ENCODE data around the gene C1orf198.

DNA sequence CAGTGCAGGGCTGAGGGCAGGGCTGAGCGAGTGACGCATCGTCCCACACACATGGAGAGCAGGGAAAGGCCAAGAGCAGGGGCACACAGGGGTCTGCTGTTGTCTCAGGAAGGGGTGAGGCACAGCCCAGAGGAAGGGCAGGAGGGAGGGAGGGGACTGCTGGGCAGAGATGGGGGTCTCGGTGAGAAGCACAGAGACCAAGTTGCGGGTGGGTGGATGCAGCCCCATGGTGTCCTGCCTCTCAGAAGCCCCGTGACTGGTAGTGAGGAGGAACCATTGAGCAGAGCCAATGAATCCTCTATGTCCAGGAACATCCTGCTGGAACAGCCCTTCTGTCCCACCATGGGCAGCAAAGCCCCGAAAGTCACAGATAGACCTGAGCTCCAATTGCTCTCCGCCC lies 17.8 kb downstream of the C1orf198 start:
- TF ChIP-seq, protein P1, sequence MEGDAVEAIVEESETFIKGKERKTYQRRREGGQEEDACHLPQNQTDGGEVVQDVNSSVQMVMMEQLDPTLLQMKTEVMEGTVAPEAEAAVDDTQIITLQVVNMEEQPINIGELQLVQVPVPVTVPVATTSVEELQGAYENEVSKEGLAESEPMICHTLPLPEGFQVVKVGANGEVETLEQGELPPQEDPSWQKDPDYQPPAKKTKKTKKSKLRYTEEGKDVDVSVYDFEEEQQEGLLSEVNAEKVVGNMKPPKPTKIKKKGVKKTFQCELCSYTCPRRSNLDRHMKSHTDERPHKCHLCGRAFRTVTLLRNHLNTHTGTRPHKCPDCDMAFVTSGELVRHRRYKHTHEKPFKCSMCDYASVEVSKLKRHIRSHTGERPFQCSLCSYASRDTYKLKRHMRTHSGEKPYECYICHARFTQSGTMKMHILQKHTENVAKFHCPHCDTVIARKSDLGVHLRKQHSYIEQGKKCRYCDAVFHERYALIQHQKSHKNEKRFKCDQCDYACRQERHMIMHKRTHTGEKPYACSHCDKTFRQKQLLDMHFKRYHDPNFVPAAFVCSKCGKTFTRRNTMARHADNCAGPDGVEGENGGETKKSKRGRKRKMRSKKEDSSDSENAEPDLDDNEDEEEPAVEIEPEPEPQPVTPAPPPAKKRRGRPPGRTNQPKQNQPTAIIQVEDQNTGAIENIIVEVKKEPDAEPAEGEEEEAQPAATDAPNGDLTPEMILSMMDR (conservative IDR thresholded peaks at IDR 0.05): no peak
- no peak for TF ChIP-seq EZH2 (IDR thresholded peaks at IDR 0.05; ENCODE audit: low read depth)
